HCT116 (cell line): ENCODE results near the gene RAPGEF2. TPM values are rescaled to one million over a fixed set of nuclear protein-coding genes. Genes with fewer than 3 reads are reported as not detected.

Experiments used
- ATAC-seq: fragments of 200-7000 bp; cut with Tn5 transposase; 2 replicates; pipeline ENCODE4 v1.9.1; 2020; ENCODE audit warnings: mild to moderate bottlenecking, moderate library complexity
- BruUV-seq: library from RNA; stranded (reverse); fragments of 400-500 nt; replicated peaks from 2 replicates; lab custom pipeline; 2021; lab: Mats Ljungman, UMichigan
- CTCF ChIA-PET: fragments of 300-600 bp; sonication (Branson Sonifier 250); formaldehyde crosslinking; loops from one replicate; lab custom pipeline; 2021; ENCODE audit warnings: antibody characterized with exemption; lab: Charles Lee
- POLR2A ChIA-PET: fragments of 300-600, 350-600 bp; sonication (Branson Sonifier 250); formaldehyde crosslinking; loops from one replicate; lab custom pipeline; 2021; ENCODE audit warnings: antibody characterized with exemption; lab: Charles Lee
- RAD21 ChIA-PET, 2 experiments: fragments of 300-600 bp; sonication (Branson Sonifier 250); formaldehyde crosslinking; loops; one replicate each; lab custom pipeline; 2023; ENCODE audit warnings: low total read pairs in 2 of 2; ENCODE audit not compliant: uncharacterized antibody in 2 of 2, unreplicated experiment in 2 of 2, low non-redundant PET in 1 of 2; lab: Charles Lee
- DNase-seq: peaks from one replicate; pipeline ENCODE4 v3.0.0-alpha.2; 2010; ENCODE audit warnings: low read depth, low spot score
- H2AFZ ChIP-seq: fragments of 200-600 bp; shearing (Covaris generic), sonication (generic); 2 replicates; pipeline ENCODE4 v1.6.1; 2017; ENCODE audit warnings: low read depth, mixed run types, mixed read lengths, antibody characterized with exemption, low read length; ENCODE audit not compliant: poor library complexity, severe bottlenecking
- H3K27ac ChIP-seq: 2 replicates; pipeline ENCODE4 v1.5.1; 2012; ENCODE audit warnings: low read depth, low read length
- H3K27me3 ChIP-seq: fragments of 200-600 bp; sonication (generic); 2 replicates; pipeline ENCODE4 v1.6.1; 2016; ENCODE audit warnings: mixed run types, low read length, mixed read lengths; ENCODE audit not compliant: insufficient read depth
- H3K36me3 ChIP-seq, 2 experiments: fragments of 200-500 bp in 1 of 2; fragments of 200-600 bp in 1 of 2; sonication (Bioruptor generic) in 1 of 2; sonication (generic) in 1 of 2; 2 replicates each; pipeline versions ENCODE4 v1.5.1 to v1.6.1; 2014 to 2016; ENCODE audit warnings: low read length in 2 of 2, inconsistent platforms in 1 of 2, mixed read lengths in 1 of 2, mixed run types in 1 of 2; ENCODE audit not compliant: insufficient read depth in 2 of 2, control insufficient read depth in 1 of 2
- H3K4me1 ChIP-seq, 2 experiments: fragments of 200-600 bp in 1 of 2; sonication (generic) in 1 of 2; 2 replicates each; pipeline versions ENCODE4 v1.5.1 to v1.6.1; 2012 to 2017; ENCODE audit warnings: low read length in 2 of 2, inconsistent platforms in 1 of 2, mild to moderate bottlenecking in 1 of 2, mixed read lengths in 1 of 2, mixed run types in 1 of 2, moderate library complexity in 1 of 2; ENCODE audit not compliant: insufficient read depth in 2 of 2, control insufficient read depth in 1 of 2
- H3K4me2 ChIP-seq: fragments of 200-600 bp; sonication (generic); 2 replicates; pipeline ENCODE4 v1.6.1; 2017; ENCODE audit warnings: mixed run types, low read length, mixed read lengths
- H3K4me3 ChIP-seq, 2 experiments: fragments of 200-600 bp in 1 of 2; sonication (generic) in 1 of 2; replicated peaks in 1 of 2; 2 replicates each; pipeline ENCODE4 v1.5.1; 2011 to 2016; ENCODE audit warnings: low read length in 2 of 2, control low read depth in 1 of 2, low read depth in 1 of 2, mild to moderate bottlenecking in 1 of 2, mixed read lengths in 1 of 2, mixed run types in 1 of 2
- H3K79me2 ChIP-seq: fragments of 200-600 bp; sonication (generic); 2 replicates; pipeline ENCODE4 v1.6.1; 2017; ENCODE audit warnings: mild to moderate bottlenecking, mixed run types, low read length, moderate library complexity, mixed read lengths; ENCODE audit not compliant: insufficient read depth
- H3K9ac ChIP-seq: fragments of 200-600 bp; sonication (generic); 2 replicates; pipeline ENCODE4 v1.6.1; 2016; ENCODE audit warnings: low read length, mixed read lengths
- H3K9me2 ChIP-seq: fragments of 200-600 bp; sonication (generic), shearing (Covaris generic); 2 replicates; pipeline ENCODE4 v1.6.1; 2017; ENCODE audit warnings: mixed run types, mild to moderate bottlenecking, moderate library complexity; ENCODE audit not compliant: insufficient read depth
- H3K9me3 ChIP-seq, 2 experiments: fragments of 200-500 bp in 1 of 2; fragments of 200-600 bp in 1 of 2; sonication (Bioruptor generic) in 1 of 2; sonication (generic) in 1 of 2; 2 replicates each; pipeline ENCODE4 v1.6.1; 2014 to 2017; ENCODE audit warnings: low read length in 2 of 2, mixed read lengths in 2 of 2, inconsistent platforms in 1 of 2, low read depth in 1 of 2, mild to moderate bottlenecking in 1 of 2, mixed run types in 1 of 2, moderate library complexity in 1 of 2; ENCODE audit not compliant: control insufficient read depth in 1 of 2, insufficient read depth in 1 of 2
- H4K20me1 ChIP-seq: fragments of 200-600 bp; sonication (generic), shearing (Covaris generic); 2 replicates; pipeline ENCODE4 v1.6.1; 2017; ENCODE audit warnings: mixed run types, mild to moderate bottlenecking, moderate library complexity; ENCODE audit not compliant: insufficient read depth
- CBX3 ChIP-seq: IDR thresholded peaks from 2 replicates; pipeline ENCODE4 v1.6.1; 2012; ENCODE audit warnings: low read depth
- CEBPB ChIP-seq: IDR thresholded peaks from 2 replicates; pipeline ENCODE4 v1.6.1; 2012; ENCODE audit warnings: low read depth
- EZH2 ChIP-seq: fragments of 200-600 bp; sonication (generic); IDR thresholded peaks from 2 replicates; pipeline ENCODE4 v1.6.1; 2017; ENCODE audit warnings: antibody characterized with exemption, mixed run types
- FOSL1 ChIP-seq: IDR thresholded peaks from 2 replicates; pipeline ENCODE4 v1.6.1; 2012; ENCODE audit warnings: low read depth
- JUND ChIP-seq: IDR thresholded peaks from 2 replicates; pipeline ENCODE4 v1.6.1; 2012
- POLR2A ChIP-seq: IDR thresholded peaks from 2 replicates; pipeline ENCODE4 v1.7.0; 2011; ENCODE audit warnings: borderline replicate concordance; ENCODE audit not compliant: insufficient read depth, insufficient read length; ENCODE audit errors: extremely low read depth
- RAD21 ChIP-seq: IDR thresholded peaks from 2 replicates; pipeline ENCODE4 v1.6.1; 2012; ENCODE audit warnings: low read depth, mild to moderate bottlenecking
- SIN3A ChIP-seq: IDR thresholded peaks from 2 replicates; pipeline ENCODE4 v1.6.1; 2012; ENCODE audit warnings: low read depth
- SRF ChIP-seq: IDR thresholded peaks from 2 replicates; pipeline ENCODE4 v1.6.1; 2012; ENCODE audit warnings: low read depth
- TCF7L2 ChIP-seq: IDR thresholded peaks from 2 replicates; pipeline ENCODE4 v1.7.0; 2011; ENCODE audit warnings: borderline replicate concordance, inconsistent platforms; ENCODE audit not compliant: insufficient read depth, insufficient read length; ENCODE audit errors: extremely low read depth
- YY1 ChIP-seq: IDR thresholded peaks from 2 replicates; pipeline ENCODE4 v1.6.1; 2011; ENCODE audit warnings: low read length, low read depth, moderate library complexity, mild to moderate bottlenecking; ENCODE audit not compliant: insufficient replicate concordance; ENCODE audit errors: extremely low read depth
- ZFX ChIP-seq: fragments of 450-650 bp; IDR thresholded peaks from 2 replicates; pipeline ENCODE4 v1.6.1; 2017
- ZNF274 ChIP-seq: fragments of 200-500 bp; sonication (Bioruptor generic); IDR thresholded peaks from 2 replicates; pipeline ENCODE4 v1.6.1; 2014; ENCODE audit warnings: mild to moderate bottlenecking, low read depth, low read length, inconsistent platforms
- intact Hi-C: fragments of 100-400 bp; cut with micrococcal nuclease; formaldehyde crosslinking; loops from 2 replicates; pipeline ENCODE4 v1.10.0; 2022
- total RNA-seq: library from RNA; stranded (reverse); gene quantifications from one replicate; pipeline ENCODE4 v1.2.1, GENCODE V29; 2021; ENCODE audit not compliant: unreplicated experiment
- TF ChIP-seq, protein P1 (sequence below): IDR thresholded peaks from 2 replicates; pipeline ENCODE4 v1.6.1; 2012; ENCODE audit warnings: low read depth
- TF ChIP-seq, protein P2 (sequence below): IDR thresholded peaks from 2 replicates; pipeline ENCODE4 v1.6.1; 2012
- TF ChIP-seq, protein P3 (sequence below): IDR thresholded peaks from 2 replicates; pipeline ENCODE4 v1.6.1; 2011; ENCODE audit warnings: mild to moderate bottlenecking, low read length, moderate library complexity; ENCODE audit not compliant: insufficient replicate concordance; ENCODE audit errors: extremely low read depth
- TF ChIP-seq, protein P4 (sequence below): IDR thresholded peaks from 2 replicates; pipeline ENCODE4 v1.6.1; 2012

RAPGEF2 gene
- total RNA-seq, 1 experiment from 2014 or later, result 21.2 TPM

DNA sequence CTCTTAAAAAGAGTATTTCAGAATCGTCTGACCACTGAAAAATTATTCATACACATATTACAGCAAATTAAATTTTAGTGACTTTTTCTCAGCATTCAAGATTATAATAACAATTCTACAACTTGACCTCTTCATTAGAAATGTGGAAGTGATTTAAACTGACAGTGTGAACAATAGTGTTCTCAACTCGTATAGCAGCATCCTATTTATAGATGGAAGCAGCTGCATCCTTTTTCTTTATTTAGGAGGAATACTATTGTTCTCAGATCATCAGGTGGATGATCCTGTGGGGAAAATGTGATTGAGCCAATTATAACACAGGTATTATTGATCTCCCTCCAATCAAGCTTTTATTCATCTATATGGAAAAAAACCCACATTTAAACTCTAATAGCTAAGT, 56.7 kb downstream of the RAPGEF2 start:
- ChIA-PET RAD21 (no interaction called here), POLR2A (no interaction called here)
- no peak overlapping the region for H3K9ac ChIP-seq
- no peaks in the 10 kb centered on the region for H3K9me3 ChIP-seq
- H3K27me3 ChIP-seq, result no peaks in the 10 kb centered on the region
- no TSS peak for BruUV-seq
- no peaks in the 10 kb centered on the region for H3K36me3 ChIP-seq
- peaks cover 3% of the 10 kb centered on the region; the same call in 1 of the 2 replicates for H3K79me2 ChIP-seq
- H3K9me2 ChIP-seq, result no peaks in the 10 kb centered on the region
- H3K4me1 ChIP-seq, result no peaks in the 10 kb centered on the region
- no peak overlapping the region for H3K4me3 ChIP-seq
- ATAC-seq (no peak), DNase-seq (no peak)
- TF ChIP-seq JUND (no peak), ZNF274 (no peak)
- TF ChIP-seq, protein P1, sequence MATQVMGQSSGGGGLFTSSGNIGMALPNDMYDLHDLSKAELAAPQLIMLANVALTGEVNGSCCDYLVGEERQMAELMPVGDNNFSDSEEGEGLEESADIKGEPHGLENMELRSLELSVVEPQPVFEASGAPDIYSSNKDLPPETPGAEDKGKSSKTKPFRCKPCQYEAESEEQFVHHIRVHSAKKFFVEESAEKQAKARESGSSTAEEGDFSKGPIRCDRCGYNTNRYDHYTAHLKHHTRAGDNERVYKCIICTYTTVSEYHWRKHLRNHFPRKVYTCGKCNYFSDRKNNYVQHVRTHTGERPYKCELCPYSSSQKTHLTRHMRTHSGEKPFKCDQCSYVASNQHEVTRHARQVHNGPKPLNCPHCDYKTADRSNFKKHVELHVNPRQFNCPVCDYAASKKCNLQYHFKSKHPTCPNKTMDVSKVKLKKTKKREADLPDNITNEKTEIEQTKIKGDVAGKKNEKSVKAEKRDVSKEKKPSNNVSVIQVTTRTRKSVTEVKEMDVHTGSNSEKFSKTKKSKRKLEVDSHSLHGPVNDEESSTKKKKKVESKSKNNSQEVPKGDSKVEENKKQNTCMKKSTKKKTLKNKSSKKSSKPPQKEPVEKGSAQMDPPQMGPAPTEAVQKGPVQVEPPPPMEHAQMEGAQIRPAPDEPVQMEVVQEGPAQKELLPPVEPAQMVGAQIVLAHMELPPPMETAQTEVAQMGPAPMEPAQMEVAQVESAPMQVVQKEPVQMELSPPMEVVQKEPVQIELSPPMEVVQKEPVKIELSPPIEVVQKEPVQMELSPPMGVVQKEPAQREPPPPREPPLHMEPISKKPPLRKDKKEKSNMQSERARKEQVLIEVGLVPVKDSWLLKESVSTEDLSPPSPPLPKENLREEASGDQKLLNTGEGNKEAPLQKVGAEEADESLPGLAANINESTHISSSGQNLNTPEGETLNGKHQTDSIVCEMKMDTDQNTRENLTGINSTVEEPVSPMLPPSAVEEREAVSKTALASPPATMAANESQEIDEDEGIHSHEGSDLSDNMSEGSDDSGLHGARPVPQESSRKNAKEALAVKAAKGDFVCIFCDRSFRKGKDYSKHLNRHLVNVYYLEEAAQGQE, result no peak
- TF ChIP-seq, all 23 proteins: peak for 0
- Histone ChIP-seq H3K4me2 (no peak overlapping the region), H2AFZ (no peak overlapping the region), H3K27ac (no peak overlapping the region), H4K20me1 (no peaks in the 10 kb centered on the region)
- intact Hi-C loops, result no loop called here
- CTCF ChIA-PET, result no interaction called here

DNA sequence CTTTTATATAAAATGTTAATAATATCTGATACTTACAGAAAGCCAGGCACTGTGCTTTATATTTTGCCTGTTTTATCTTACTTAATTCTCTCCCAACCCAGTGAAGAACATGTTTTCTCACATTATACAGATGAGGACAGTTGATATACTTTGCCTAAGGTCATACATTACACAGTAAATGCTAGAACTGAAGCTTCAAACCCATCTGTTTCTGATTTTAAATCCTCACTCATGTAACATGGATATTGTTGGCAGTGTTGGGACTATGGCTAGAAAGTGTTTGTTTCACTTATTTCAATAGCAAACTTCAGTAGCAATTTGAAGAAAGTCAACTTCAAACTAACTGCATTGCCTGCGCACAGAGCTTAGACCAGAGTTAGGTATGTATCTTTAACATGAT, 57.4 kb downstream of the RAPGEF2 start:
- no peak overlapping the region for H2AFZ ChIP-seq
- H3K4me3 ChIP-seq, result no peak overlapping the region
- ChIA-PET POLR2A (no interaction called here), CTCF (no interaction called here), RAD21 (no interaction called here)
- no peak overlapping the region for H3K4me2 ChIP-seq
- no peaks in the 10 kb centered on the region for H3K27me3 ChIP-seq
- H3K36me3 ChIP-seq, result no peaks in the 10 kb centered on the region
- DNase-seq, result no peak
- intact Hi-C loops, result no loop called here
- no peaks in the 10 kb centered on the region for H3K9me2 ChIP-seq
- TF ChIP-seq, protein P2, sequence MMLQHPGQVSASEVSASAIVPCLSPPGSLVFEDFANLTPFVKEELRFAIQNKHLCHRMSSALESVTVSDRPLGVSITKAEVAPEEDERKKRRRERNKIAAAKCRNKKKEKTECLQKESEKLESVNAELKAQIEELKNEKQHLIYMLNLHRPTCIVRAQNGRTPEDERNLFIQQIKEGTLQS, result no peak
- TF ChIP-seq SRF (no peak), CBX3 (no peak), RAD21 (no peak), ZFX (no peak), JUND (no peak), TCF7L2 (no peak), FOSL1 (no peak), CEBPB (no peak), ZNF274 (no peak), SIN3A (no peak), YY1 (no peak), EZH2 (no peak), POLR2A (no peak)
- TF ChIP-seq, protein P3, sequence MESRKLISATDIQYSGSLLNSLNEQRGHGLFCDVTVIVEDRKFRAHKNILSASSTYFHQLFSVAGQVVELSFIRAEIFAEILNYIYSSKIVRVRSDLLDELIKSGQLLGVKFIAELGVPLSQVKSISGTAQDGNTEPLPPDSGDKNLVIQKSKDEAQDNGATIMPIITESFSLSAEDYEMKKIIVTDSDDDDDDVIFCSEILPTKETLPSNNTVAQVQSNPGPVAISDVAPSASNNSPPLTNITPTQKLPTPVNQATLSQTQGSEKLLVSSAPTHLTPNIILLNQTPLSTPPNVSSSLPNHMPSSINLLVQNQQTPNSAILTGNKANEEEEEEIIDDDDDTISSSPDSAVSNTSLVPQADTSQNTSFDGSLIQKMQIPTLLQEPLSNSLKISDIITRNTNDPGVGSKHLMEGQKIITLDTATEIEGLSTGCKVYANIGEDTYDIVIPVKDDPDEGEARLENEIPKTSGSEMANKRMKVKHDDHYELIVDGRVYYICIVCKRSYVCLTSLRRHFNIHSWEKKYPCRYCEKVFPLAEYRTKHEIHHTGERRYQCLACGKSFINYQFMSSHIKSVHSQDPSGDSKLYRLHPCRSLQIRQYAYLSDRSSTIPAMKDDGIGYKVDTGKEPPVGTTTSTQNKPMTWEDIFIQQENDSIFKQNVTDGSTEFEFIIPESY, result no peak
- TF ChIP-seq, protein P4, sequence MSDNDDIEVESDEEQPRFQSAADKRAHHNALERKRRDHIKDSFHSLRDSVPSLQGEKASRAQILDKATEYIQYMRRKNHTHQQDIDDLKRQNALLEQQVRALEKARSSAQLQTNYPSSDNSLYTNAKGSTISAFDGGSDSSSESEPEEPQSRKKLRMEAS, result no peak
- no peaks in the 10 kb centered on the region for H3K4me1 ChIP-seq
- BruUV-seq, result no TSS peak
- peaks cover 3% of the 10 kb centered on the region; the same call in 1 of the 2 replicates for H3K79me2 ChIP-seq
- H3K27ac ChIP-seq, result no peak overlapping the region
- H3K9ac ChIP-seq, result no peak overlapping the region
- H3K9me3 ChIP-seq, result no peaks in the 10 kb centered on the region
- no peaks in the 10 kb centered on the region for H4K20me1 ChIP-seq
- ATAC-seq, result no peak
